HG02852 (cell line): ENCODE results near the gene ZC2HC1C.
"Not testable (repeated sequence)": the region's sequence is repeated elsewhere in the genome, so short reads cannot be mapped to it uniquely, and the experiment has no call there.

ENCODE experiments used
- ATAC-seq: cut with Tn5 transposase; IDR thresholded peaks from one replicate; pipeline ENCODE4 v1.9.1; 2021; ENCODE audit warnings: mild to moderate bottlenecking, moderate library complexity; ENCODE audit not compliant: unreplicated experiment

ZC2HC1C gene

GRCh38 chr14:75053396-75054291 is 15.8 kb upstream of the ZC2HC1C start:
- no peak for ATAC-seq

GRCh38 chr14:75054421-75054820 is 15.0 kb upstream of the ZC2HC1C start:
- ATAC-seq, result no peak

DNA sequence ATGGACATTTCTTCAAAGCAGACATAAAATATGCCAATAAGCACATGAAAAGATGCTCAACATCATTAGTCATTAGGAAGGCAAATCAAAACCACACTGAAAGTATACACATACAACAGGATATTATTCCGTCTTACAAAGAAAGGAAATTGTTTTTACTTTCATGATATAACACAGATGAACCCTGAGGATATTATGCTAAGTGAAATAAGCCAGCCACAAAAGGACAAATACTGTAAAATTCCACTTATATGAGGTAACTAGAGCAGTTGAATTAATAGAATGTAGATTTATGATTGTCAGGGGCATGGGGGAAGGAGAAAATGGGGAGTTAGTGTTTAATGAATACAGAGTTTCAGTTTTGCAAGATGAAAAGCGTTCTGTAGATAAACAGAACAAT is 9.8 kb upstream of the ZC2HC1C start:
- no peak for ATAC-seq

DNA sequence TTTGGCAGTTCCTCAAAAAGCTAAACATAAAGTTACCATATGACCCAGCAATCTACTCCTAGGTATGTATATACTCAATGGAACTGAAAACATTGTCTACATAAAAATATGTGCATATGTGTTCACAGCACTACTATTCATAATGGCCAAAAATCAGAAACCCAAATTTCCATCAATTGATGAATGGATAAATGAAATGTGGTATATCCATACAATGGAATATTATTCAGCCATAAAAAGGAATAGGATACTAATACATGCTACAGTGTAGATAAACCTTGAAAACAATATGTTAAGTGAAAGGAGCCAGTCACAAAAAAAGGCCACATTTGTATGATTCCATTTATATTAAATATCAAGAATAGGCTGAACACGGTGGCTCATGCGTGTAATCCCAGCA is 9.0 kb upstream of the ZC2HC1C start:
- no peak for ATAC-seq

DNA sequence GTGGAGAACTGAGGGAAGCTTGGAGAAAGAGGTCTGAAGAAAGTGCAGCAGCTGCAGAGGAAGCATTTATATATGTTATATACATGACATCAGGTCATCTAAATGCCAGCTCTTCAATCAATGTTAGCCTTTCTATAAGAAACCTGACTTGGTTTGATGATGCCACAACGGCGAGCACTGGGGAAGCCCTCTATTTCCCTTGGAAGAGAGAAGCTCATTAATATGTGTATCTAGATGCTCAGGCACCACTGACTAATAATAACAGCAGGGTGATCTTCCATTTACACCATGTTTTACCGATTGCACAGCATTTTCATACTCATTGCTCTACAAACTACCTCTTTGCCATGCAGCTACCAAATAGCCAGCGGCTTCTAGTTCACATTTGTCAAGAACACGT is 6.4 kb upstream of the ZC2HC1C start:
- no peak for ATAC-seq

- ATAC-seq, result peak; percentile 96
Measured at GRCh38 chr14:75063491-75064204, 5.8 kb upstream of the ZC2HC1C start, which contains the start of gene ACYP1. TSS of gene ACYP1 (minus strand) at chr14:75064024. CDS start at chr14:75063553, 471 bp downstream.

DNA sequence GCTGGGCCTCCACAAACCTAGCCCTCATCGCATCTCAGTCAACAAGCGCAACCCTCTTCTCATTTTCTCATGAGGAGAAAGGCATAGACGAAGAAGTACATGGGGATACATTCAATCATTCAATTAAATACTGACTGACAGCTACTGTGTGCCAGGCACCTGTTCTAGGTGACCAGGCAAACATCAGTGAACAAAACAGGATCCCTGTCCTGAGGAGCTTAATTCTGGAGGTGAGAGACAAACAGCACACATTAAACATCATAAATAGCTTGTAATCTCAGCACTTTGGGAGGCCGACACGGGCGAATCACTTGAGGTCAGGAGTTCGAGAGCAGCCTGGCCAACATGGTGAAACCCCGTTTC is 5.3 kb upstream of the ZC2HC1C start:
- peak; percentile 21 for ATAC-seq

DNA sequence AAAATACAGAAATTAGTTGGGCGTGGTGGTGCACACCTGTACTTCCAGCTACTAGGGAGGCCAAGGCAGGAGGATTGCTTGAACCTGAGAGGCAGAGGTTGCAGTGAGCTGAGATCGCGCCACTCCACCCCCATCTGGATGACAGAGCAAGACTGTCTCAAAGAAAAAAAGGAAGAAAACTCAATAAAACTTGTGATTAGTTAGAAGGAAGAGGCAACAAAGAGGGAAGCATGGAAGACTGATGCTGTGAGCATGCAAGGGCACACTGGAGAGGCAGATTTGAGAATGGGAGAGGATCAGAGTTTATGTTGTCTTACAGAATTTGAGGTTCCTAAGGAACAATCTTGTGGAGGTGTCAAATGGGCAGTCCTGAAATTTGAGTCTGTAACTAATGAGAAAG is 2.8 kb upstream of the ZC2HC1C start:
- no peak for ATAC-seq

- ATAC-seq, result no peak
Measured at GRCh38 chr14:75067212-75067611, 2.2 kb upstream of the ZC2HC1C start.

GRCh38 chr14:75067765-75068164 is 1.7 kb upstream of the ZC2HC1C start:
- ATAC-seq, result not testable (repeated sequence)

DNA sequence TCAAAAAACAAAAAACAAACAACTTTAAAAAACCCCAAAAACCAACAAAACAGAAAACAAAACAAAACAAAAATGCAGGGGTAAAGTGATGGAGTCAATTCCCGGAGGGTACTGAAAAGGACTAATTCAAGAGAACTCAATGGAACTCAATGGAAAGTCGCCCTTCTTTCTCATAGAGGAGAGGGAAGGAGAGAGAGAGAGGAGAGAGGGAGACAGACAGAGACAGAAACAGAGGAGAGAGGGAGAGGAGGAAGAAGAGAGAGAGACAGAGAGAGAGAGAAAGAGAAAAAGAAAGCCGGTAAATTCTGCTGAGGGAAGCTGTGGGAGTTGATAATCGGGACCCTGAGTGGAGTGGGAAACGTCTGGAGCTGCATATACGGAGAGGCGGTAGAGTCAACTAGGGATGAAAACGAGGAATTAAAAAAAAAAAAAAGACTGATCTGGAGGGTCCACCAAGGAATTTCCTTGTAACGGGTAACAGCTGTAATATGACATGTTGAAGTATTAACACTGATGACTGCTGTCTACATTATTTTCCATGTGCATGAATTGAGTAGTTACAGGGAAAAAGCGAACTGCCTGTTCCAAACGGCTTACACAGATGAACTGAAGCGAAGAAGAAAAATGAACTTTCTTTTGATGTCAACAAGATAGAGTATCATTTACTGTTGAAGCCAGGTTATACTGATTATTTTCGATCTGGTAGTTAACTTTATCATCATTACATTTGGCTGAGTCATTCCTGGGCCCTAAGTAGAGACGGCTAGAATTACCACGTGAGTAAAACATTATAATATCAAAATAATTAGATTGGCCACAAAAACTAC is 934 bp upstream of the ZC2HC1C start:
- ATAC-seq, result no peak

GRCh38 chr14:75069811-75070145 is 337 bp downstream of the ZC2HC1C start:
- no peak for ATAC-seq

DNA sequence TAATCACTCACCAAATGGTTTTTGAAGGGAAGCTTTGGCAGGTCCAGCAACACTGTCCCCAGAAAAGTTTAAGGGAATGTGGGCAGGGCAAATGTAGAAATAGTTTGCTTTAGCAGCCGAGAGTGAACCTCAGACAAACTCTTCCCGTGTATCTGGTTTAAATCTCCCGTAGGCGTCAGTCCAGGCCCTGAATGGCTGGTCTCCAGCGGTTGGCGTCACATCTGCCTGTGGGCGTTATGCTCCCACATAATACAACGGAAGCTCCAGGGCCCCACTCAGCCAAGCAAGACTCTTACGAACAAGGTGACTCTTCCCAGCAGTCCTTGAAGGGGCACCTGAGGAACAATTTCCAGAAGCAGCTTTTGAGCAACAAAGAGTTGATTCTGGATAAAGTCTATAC is 942 bp downstream of the ZC2HC1C start:
- no peak for ATAC-seq

DNA sequence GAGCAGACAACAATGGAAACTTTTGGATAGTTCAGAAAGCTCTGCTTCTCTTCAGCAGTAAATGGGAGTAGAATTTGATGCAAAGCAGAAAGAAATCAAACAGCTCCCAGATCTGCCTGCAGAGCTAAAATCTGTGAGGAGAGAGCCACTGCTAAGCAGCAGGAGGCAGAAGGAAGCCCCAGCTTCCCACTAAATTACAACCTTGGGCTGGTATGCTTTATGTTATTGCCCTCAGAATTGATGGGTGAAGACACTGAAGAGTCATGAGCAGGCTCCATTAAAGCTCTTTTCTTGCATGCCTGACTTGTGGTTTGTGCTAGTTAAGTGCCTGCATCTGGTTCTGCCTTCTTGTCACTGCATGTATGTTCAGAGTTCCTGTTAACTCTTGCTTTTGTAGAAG is 8.4 kb downstream of the ZC2HC1C start:
- no peak for ATAC-seq

DNA sequence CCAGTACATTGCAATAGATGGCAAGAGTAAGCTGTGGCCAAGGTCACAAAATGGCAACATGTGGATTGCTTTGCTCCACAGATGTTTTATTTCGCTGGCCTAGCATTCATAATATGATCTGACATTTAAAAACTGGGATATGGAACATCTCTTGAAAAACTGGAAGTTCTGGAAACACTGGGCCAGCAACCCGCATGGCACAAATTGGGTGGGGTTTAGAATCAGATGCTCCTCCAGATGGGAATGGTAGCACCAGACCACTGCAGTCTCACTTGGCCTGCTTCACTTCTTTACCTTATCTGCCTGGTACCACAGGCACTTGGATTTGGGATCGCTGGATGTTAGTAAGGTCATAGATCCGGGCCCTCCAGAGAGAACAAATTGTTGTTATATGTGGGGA is 10.1 kb downstream of the ZC2HC1C start:
- ATAC-seq, result no peak

GRCh38 chr14:75081660-75082229 is 12.3 kb downstream of the ZC2HC1C start:
- no peak for ATAC-seq

DNA sequence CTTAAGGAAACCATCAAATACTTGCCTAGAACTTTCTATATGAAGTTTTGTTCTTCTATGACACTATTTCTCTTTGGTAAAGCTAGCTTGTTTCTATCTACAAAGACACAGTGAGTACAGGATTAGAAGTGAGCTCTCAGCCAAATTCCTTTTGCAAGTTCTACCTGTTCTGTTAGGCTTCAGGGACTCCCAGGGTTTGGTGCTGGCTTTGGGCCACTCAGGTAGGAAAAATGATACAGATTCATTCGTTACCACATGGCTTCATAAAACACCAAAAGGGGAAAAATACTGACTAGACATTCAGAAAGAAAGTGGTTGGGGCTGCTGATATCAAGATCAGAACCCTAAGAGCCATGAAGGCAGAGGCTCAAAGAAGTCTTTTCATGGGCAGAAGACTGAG is 13.8 kb downstream of the ZC2HC1C start:
- ATAC-seq, result no peak

DNA sequence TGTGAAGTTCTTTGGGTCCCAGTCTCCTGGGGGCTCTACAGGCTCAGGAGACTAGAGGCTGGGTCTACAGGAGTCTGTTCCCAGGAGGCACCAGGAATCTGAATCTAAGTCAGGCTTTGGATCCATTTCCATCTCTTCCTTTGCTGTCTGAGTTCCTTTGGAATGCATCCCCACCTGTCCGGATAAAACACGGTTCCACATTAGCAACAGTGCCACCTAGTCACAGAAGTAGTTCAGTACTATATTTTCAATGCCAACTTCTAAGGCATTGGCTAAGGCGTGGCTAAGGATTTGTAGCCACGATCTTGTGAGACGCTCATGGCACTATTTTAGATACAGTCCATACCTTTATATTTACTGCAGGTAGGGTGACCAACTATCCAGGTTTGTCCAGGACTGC is 15.1 kb downstream of the ZC2HC1C start:
- ATAC-seq, result no peak

DNA sequence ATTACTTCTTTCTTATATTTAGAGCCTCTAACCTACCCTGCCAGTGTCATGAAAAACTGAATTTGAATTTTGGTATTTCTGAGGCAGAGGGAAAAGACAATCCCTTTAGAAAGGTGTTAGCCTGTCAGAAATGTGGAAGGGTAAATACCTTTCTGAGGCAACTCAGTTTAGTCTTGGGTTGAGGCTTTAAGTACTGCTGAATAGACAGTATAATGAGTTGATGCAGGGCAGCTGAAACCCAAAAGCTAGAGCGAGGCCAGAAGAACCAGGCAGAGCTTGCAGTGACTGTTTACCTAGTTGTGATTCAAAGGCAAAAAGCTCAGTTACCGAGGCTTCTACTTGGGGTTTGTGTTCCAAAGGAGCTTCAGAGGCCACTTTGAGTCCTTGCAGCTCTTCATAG is 18.7 kb downstream of the ZC2HC1C start:
- ATAC-seq, result no peak

DNA sequence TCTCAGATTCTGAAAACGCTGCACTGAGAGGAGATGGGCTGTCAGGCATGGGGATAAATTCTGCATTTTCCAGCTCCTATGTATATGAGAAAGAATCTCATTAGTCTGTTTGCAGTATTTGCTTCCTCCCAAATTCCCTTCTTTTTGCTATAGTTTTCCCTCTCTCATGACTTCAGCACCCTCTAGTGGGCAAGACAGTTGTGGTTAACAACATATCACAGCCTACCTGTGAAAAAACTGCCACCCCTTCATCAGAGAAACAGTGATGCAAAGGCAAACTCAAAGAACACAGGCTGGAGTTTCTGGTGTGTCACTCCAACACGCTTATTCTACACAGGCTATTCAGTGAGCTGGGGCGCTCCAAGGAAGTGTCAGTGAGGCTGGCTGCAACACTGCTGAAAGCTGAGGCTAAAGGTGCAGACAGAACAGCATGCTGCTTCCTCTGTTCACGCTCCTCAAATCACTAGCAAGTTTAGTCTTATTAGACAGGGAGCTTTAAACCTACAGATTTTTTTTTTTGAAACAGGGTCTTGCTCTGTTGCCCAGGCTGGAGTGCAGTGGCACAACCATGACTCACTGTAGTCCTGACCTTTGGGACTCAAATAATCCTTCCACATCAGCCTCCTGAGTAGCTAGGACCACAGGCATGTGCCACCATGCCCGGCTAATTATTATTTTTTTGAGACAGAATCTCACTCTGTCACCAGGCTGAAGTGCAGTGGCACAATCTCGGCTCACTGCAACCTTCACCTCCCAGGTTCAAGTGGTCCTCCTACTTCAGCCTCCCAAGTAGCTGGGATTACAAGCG is 19.3 kb downstream of the ZC2HC1C start:
- no peak for ATAC-seq
